Lung (tissue), 12 donors: ENCODE results near the gene CAMSAP3. TPM values are rescaled to one million over a fixed set of nuclear protein-coding genes. Genes with fewer than 3 reads are reported as not detected.
"Not testable (repeated sequence)": the region's sequence is repeated elsewhere in the genome, so short reads cannot be mapped to it uniquely, and the experiment has no call there.

Experiments
- ATAC-seq: fragments of 200-7000 bp; cut with Tn5 transposase; one replicate; pipeline ENCODE4 v1.9.1; 2020; ENCODE audit warnings: moderate number of reproducible peaks; ENCODE audit not compliant: insufficient read depth, low FRiP score
- DNase-seq, 3 donors: peaks; one replicate each; pipeline ENCODE4 v3.0.0-alpha.2; 2013 to 2017
- H3K27ac ChIP-seq, 2 donors: one replicate each; pipeline ENCODE4 v1.5.1; 2013; ENCODE audit warnings: mild to moderate bottlenecking in 2 of 2, moderate library complexity in 2 of 2, control low read depth in 1 of 2, inconsistent platforms in 1 of 2, low read depth in 1 of 2, low read length in 1 of 2
- H3K27me3 ChIP-seq, 3 donors: one replicate each; pipeline ENCODE4 v1.5.1; 2013; ENCODE audit warnings: low read length in 2 of 3; ENCODE audit not compliant: control insufficient read depth in 3 of 3, insufficient read depth in 3 of 3
- H3K36me3 ChIP-seq, 4 donors: one replicate each; pipeline ENCODE4 v1.5.1; 2013; ENCODE audit warnings: low read length in 4 of 4, mild to moderate bottlenecking in 1 of 4, moderate library complexity in 1 of 4; ENCODE audit not compliant: control insufficient read depth in 4 of 4, insufficient read depth in 4 of 4
- H3K4me1 ChIP-seq, 5 donors: one replicate each; pipeline ENCODE4 v1.5.1; 2013; ENCODE audit warnings: low read length in 5 of 5, mild to moderate bottlenecking in 2 of 5, moderate library complexity in 1 of 5; ENCODE audit not compliant: control insufficient read depth in 5 of 5, insufficient read depth in 5 of 5
- H3K4me3 ChIP-seq: one replicate; pipeline ENCODE4 v1.5.1; 2013; ENCODE audit warnings: mild to moderate bottlenecking, control low read depth, moderate library complexity
- H3K9ac ChIP-seq, 2 donors: one replicate each; pipeline ENCODE4 v1.5.1; 2013; ENCODE audit warnings: low read length in 2 of 2, control low read depth in 1 of 2; ENCODE audit not compliant: insufficient read depth in 1 of 2
- H3K9me3 ChIP-seq, 4 donors: one replicate each; pipeline ENCODE4 v1.5.1; 2013; ENCODE audit warnings: low read length in 3 of 4, mild to moderate bottlenecking in 1 of 4, moderate library complexity in 1 of 4; ENCODE audit not compliant: control insufficient read depth in 4 of 4, insufficient read depth in 3 of 4
- WGBS, 2 donors: extraction: QIAGEN DNeasy Blood & Tissue Kit; methylation state at CpG; one replicate each; pipeline ENCODE4 v1.1.7; 2013; 5-methylcytosine and 5-hydroxymethylcytosine counted together
- polyA plus RNA-seq, 2 donors: library from polyadenylated mRNA; stranded (reverse); fragments of 200-250 nt; gene quantifications; one replicate each; pipeline ENCODE4 v1.2.1, GENCODE V29; 2013
- total RNA-seq, 2 donors: library from RNA; depleted of rRNA in 1 of 2; stranded (reverse); fragments of >200 nt in 1 of 2; gene quantifications; one replicate each; pipeline ENCODE4 v1.2.1, GENCODE V29; 2014 to 2021
- TF ChIP-seq, protein P1 (sequence below): IDR thresholded peaks from 2 replicates; pipeline ENCODE4 v1.5.1; 2012; ENCODE audit warnings: mild to moderate bottlenecking; ENCODE audit errors: control extremely low read depth, extremely low read depth
- donor health status: control.
- donor health status: control.
- donor health status: Bipolar disorder and iron deficiency.
- donor health status: healthy.
- donor health status: DM: yes; HTN: yes; CAD: no.

The CAMSAP3 gene
- total and polyA plus RNA-seq, 4 donors, result 9.2 to 30.4 (median 19.2) TPM

DNA sequence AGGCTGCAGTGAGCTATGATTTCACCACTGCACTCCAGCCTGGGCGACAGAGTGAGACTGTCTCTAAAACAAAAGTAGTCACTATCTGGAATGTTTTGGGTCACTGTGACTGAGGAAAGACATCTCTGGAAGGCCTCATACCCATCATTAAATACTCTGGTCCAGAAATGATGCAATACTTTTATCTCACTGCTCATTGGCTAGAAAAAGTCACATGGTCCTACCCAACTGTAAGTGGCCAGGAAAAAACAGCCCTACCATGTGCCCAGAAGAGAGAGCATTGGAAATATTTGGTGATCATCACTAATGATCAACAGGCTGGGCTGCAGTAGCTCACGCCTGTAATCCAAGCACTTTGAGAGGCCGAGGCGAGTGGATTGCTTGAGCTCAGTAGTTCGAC lies 30.3 kb upstream of the CAMSAP3 start:
- no peak overlapping the region for H3K4me3 ChIP-seq
- no peak overlapping the region for H3K27ac ChIP-seq
- TF ChIP-seq, protein P1, sequence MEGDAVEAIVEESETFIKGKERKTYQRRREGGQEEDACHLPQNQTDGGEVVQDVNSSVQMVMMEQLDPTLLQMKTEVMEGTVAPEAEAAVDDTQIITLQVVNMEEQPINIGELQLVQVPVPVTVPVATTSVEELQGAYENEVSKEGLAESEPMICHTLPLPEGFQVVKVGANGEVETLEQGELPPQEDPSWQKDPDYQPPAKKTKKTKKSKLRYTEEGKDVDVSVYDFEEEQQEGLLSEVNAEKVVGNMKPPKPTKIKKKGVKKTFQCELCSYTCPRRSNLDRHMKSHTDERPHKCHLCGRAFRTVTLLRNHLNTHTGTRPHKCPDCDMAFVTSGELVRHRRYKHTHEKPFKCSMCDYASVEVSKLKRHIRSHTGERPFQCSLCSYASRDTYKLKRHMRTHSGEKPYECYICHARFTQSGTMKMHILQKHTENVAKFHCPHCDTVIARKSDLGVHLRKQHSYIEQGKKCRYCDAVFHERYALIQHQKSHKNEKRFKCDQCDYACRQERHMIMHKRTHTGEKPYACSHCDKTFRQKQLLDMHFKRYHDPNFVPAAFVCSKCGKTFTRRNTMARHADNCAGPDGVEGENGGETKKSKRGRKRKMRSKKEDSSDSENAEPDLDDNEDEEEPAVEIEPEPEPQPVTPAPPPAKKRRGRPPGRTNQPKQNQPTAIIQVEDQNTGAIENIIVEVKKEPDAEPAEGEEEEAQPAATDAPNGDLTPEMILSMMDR, result no peak
- no peak overlapping the region for H3K9ac ChIP-seq
- no peaks in the 10 kb centered on the region for H3K27me3 ChIP-seq
- no peaks in the 10 kb centered on the region for H3K4me1 ChIP-seq
- no peak for ATAC-seq
- peaks cover 4 to 15% (median 7%) of the 10 kb centered on the region in 4 donors for H3K36me3 ChIP-seq
- WGBS, 2 donors, result 93 to 96% methylated on average over 5 of the region's 5 CpGs
- H3K9me3 ChIP-seq, result no peaks in the 10 kb centered on the region
- DNase-seq, result no peak

DNA sequence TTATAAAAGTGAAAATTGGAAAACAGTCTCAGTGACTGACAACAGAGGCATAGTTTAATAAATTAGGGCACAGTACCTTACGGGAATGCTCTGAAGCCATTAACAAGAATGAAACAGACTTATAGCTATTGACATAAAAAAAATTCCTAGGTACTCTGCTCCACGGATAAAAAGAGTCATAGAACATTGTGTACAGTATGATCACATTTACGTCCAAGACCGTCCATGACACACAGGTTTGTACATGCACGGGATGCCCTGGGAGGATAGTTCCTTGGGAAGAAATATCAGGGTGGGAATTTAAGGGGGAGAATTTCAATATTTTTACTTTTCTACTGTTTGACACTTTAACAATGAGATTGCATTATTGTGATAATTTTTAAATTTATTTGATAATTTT lies 24.9 kb upstream of the CAMSAP3 start:
- no peaks in the 10 kb centered on the region for H3K9me3 ChIP-seq
- no peak for ATAC-seq
- H3K36me3 ChIP-seq, result no peaks in the 10 kb centered on the region
- no peak overlapping the region for H3K4me3 ChIP-seq
- H3K4me1 ChIP-seq, result no peaks in the 10 kb centered on the region
- no peak overlapping the region for H3K27ac ChIP-seq
- WGBS, 2 donors, result 85 to 86% methylated on average over 5 of the region's 5 CpGs
- no peaks in the 10 kb centered on the region for H3K27me3 ChIP-seq
- DNase-seq, result no peak
- H3K9ac ChIP-seq, result no peak overlapping the region
- TF ChIP-seq, protein P1, result no peak

DNA sequence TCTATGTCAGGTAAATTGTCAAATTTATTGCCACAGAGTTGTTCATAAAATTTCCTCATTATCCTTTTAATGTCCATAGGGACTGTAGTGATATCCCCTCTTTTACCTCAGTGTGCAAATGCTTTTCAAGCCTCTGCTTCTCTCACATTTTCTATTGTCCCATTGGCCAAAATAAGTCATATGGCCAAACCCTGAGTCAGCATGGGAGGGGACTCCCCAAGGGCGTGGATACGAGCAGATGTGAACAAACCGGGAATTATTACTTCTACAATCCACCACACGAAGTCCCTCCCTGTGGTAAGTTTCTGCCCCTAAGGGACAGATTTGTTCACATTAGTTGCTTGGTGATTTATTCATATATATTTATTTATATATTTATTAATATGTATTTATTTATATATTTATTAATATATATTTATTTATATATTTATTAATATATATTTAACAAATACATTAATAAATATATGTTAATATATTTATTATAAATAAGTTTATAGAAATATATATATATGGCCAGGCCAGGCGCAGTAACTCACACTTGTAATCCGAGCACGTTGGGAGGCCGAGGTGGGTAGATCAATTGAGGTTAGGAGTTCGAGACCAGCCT lies 20.1 kb upstream of the CAMSAP3 start:
- TF ChIP-seq, protein P1, result no peak
- DNase-seq (no peak), ATAC-seq (no peak)
- Histone ChIP-seq H3K36me3 (no peaks in the 10 kb centered on the region), H3K4me3 (no peak overlapping the region), H3K27me3 (no peaks in the 10 kb centered on the region), H3K9me3 (no peaks in the 10 kb centered on the region), H3K4me1 (no peaks in the 10 kb centered on the region), H3K9ac (no peak overlapping the region), H3K27ac (no peak overlapping the region)
- WGBS, 2 donors, result 72% methylated on average over 9 of the region's 9 CpGs

DNA sequence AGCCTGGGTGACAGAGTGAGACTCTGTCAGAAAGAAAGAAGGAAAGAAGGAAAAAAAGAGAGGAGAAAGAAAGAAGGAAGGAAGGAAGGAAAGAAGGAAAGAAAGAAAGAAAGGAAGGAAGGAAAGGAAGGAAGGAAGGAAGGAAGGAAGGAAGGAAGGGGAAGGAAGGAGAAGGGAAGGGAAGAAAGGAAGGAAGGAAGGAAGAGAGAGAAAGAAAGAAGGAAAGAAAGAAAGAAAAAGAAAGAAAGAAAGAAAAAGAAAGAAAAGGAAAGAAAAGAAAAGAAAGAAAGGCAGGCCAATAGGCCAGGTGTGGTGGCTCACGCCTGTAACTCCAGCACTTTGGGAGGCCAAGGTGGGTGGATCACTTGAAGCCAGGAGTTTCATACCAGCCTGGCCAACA lies 18.2 kb upstream of the CAMSAP3 start:
- not testable (repeated sequence) for H3K27me3 ChIP-seq, H3K4me1 ChIP-seq, H3K4me3 ChIP-seq, DNase-seq, H3K27ac ChIP-seq, H3K36me3 ChIP-seq, H3K9me3 ChIP-seq, ATAC-seq, H3K9ac ChIP-seq
- 95 to 98% methylated on average over 1 of the region's 1 CpG for WGBS, 2 donors
